HepG2 (cell line): ENCODE results near the gene BATF2. TPM values are rescaled to one million over a fixed set of nuclear protein-coding genes. Genes with fewer than 3 reads are reported as not detected.

Experiments used
- ATF5 ChIP-seq: sonication (generic); formaldehyde crosslinking; IDR thresholded peaks from 2 replicates; pipeline ENCODE4 v1.4.0; 2020; ENCODE audit warnings: mild to moderate bottlenecking, low read depth, missing genetic modification reagents
- ATF7 ChIP-seq, 2 experiments: fragments of 450-650 bp in 1 of 2; sonication (generic) in 1 of 2; formaldehyde crosslinking in 1 of 2; IDR thresholded peaks; 2 replicates each; pipeline versions ENCODE4 v1.4.0 to v1.6.1; 2016 to 2020; ENCODE audit warnings: antibody characterized with exemption in 1 of 2, mild to moderate bottlenecking in 1 of 2, missing genetic modification reagents in 1 of 2
- GATAD2A ChIP-seq: IDR thresholded peaks from 2 replicates; pipeline ENCODE4 v1.6.1; 2016
- GZF1 ChIP-seq: sonication (generic); formaldehyde crosslinking; IDR thresholded peaks from 2 replicates; pipeline ENCODE4 v1.5.1; 2020; ENCODE audit warnings: mild to moderate bottlenecking, missing genetic modification reagents
- JARID2 ChIP-seq: sonication (generic); formaldehyde crosslinking; IDR thresholded peaks from 2 replicates; pipeline ENCODE4 v1.8.1; 2023; ENCODE audit warnings: missing genetic modification reagents, inconsistent platforms; ENCODE audit not compliant: insufficient replicate concordance
- MXI1 ChIP-seq: IDR thresholded peaks from 3 replicates; pipeline ENCODE4 v1.6.1; 2012; ENCODE audit warnings: low read depth, low read length, inconsistent platforms, borderline replicate concordance
- RBM39 ChIP-seq: fragments of 200-400 bp; formaldehyde crosslinking; IDR thresholded peaks from one replicate; pipeline ENCODE4 v1.6.1; 2018; ENCODE audit warnings: antibody characterized with exemption, mild to moderate bottlenecking, low read depth, low read length; ENCODE audit not compliant: poor library complexity, severe bottlenecking
- SAP130 ChIP-seq: IDR thresholded peaks from 2 replicates; pipeline ENCODE4 v1.6.1; 2016; ENCODE audit warnings: low read depth
- SOX6 ChIP-seq, 2 experiments: fragments of 450-650 bp in 1 of 2; sonication (generic) in 1 of 2; formaldehyde crosslinking in 1 of 2; IDR thresholded peaks; 2 replicates each; pipeline versions ENCODE4 v1.4.0 to v1.6.1; 2017 to 2020; ENCODE audit warnings: antibody characterized with exemption in 1 of 2, mild to moderate bottlenecking in 1 of 2, missing genetic modification reagents in 1 of 2
- ZBTB3 ChIP-seq: sonication (generic); formaldehyde crosslinking; IDR thresholded peaks from 2 replicates; pipeline ENCODE4 v1.4.0; 2020; ENCODE audit warnings: low read depth, mild to moderate bottlenecking, moderate library complexity, missing genetic modification reagents, borderline replicate concordance
- ZEB1 ChIP-seq: IDR thresholded peaks from 2 replicates; pipeline ENCODE4 v1.6.1; 2012; ENCODE audit warnings: mild to moderate bottlenecking, low read depth, inconsistent platforms; ENCODE audit not compliant: insufficient replicate concordance
- ZMYM2 ChIP-seq: sonication (generic); formaldehyde crosslinking; IDR thresholded peaks from 2 replicates; pipeline ENCODE4 v1.8.0; 2022; ENCODE audit warnings: mild to moderate bottlenecking, missing genetic modification reagents
- ZMYM4 ChIP-seq: sonication (generic); formaldehyde crosslinking; IDR thresholded peaks from 2 replicates; pipeline ENCODE4 v1.8.1; 2023; ENCODE audit warnings: mild to moderate bottlenecking, missing genetic modification reagents
- ZNF260 ChIP-seq: sonication (generic); formaldehyde crosslinking; IDR thresholded peaks from 2 replicates; pipeline ENCODE4 v1.4.0; 2020; ENCODE audit warnings: missing genetic modification reagents, low read depth, mild to moderate bottlenecking, borderline replicate concordance
- ZNF30 ChIP-seq: sonication (generic); formaldehyde crosslinking; IDR thresholded peaks from 2 replicates; pipeline ENCODE4 v1.5.0; 2020; ENCODE audit warnings: mild to moderate bottlenecking, missing genetic modification reagents
- ZNF589 ChIP-seq: sonication (generic); formaldehyde crosslinking; conservative IDR thresholded peaks from 2 replicates; pipeline ENCODE4 v1.8.0; 2022; ENCODE audit warnings: mild to moderate bottlenecking, moderate library complexity, missing genetic modification reagents
- ZNF740 ChIP-seq: sonication (generic); formaldehyde crosslinking; IDR thresholded peaks from 2 replicates; pipeline ENCODE4 v1.4.0; 2020; ENCODE audit warnings: missing genetic modification reagents
- ZSCAN9 ChIP-seq: IDR thresholded peaks from 2 replicates; pipeline ENCODE4 v1.6.1; 2016; ENCODE audit warnings: borderline replicate concordance
- polyA plus RNA-seq, 8 experiments: library from polyadenylated mRNA; depleted of rRNA in 3 of 8; stranded (reverse) in 7 of 8; unstranded in 1 of 8; fragments of >200 nt; fragmentation: Illumina TruSeq in 4 of 8; extraction: Trizol in 4 of 8; gene quantifications; 2 replicates each; pipeline versions ENCODE4 v1.2.1 to v1.2.3, GENCODE V29; 2011 to 2016; ENCODE audit warnings: low read depth in 4 of 8, missing spikeins in 1 of 8, mixed read lengths in 1 of 8; ENCODE audit not compliant: insufficient read depth in 1 of 8
- total RNA-seq, 5 experiments: library from RNA; depleted of rRNA; stranded (reverse); fragments of >200 nt; fragmentation: Illumina TruSeq; extraction: Trizol; gene quantifications; 2 replicates each; pipeline ENCODE4 v1.2.3, GENCODE V29; 2016; ENCODE audit warnings: low read depth in 1 of 5
- TF ChIP-seq, protein P1 (sequence below), 2 experiments: IDR thresholded peaks; 2 replicates each; pipeline ENCODE4 v1.6.1; 2011 to 2012; ENCODE audit warnings: low read length in 2 of 2, borderline replicate concordance in 1 of 2, low read depth in 1 of 2, mild to moderate bottlenecking in 1 of 2, moderate library complexity in 1 of 2
- TF ChIP-seq, protein P2 (sequence below): sonication (generic); formaldehyde crosslinking; IDR thresholded peaks from 2 replicates; pipeline ENCODE4 v1.9.0; 2022; ENCODE audit warnings: low read depth, missing genetic modification reagents

The BATF2 gene
- total and polyA plus RNA-seq, 2 of the 13 experiments (the other 11 are each of a cell fraction or from before 2014, with no cell fraction given): 2.8 to 3.9 TPM

GRCh38 chr11:65013130-65013887 lies 16.5 kb upstream of the BATF2 start (continued):
- TF ChIP-seq, protein P1, sequence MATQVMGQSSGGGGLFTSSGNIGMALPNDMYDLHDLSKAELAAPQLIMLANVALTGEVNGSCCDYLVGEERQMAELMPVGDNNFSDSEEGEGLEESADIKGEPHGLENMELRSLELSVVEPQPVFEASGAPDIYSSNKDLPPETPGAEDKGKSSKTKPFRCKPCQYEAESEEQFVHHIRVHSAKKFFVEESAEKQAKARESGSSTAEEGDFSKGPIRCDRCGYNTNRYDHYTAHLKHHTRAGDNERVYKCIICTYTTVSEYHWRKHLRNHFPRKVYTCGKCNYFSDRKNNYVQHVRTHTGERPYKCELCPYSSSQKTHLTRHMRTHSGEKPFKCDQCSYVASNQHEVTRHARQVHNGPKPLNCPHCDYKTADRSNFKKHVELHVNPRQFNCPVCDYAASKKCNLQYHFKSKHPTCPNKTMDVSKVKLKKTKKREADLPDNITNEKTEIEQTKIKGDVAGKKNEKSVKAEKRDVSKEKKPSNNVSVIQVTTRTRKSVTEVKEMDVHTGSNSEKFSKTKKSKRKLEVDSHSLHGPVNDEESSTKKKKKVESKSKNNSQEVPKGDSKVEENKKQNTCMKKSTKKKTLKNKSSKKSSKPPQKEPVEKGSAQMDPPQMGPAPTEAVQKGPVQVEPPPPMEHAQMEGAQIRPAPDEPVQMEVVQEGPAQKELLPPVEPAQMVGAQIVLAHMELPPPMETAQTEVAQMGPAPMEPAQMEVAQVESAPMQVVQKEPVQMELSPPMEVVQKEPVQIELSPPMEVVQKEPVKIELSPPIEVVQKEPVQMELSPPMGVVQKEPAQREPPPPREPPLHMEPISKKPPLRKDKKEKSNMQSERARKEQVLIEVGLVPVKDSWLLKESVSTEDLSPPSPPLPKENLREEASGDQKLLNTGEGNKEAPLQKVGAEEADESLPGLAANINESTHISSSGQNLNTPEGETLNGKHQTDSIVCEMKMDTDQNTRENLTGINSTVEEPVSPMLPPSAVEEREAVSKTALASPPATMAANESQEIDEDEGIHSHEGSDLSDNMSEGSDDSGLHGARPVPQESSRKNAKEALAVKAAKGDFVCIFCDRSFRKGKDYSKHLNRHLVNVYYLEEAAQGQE (IDR thresholded peaks at IDR 0.05; ENCODE audit: borderline replicate concordance in 1 of 2, low read depth in 1 of 2, low read length in 2 of 2): no peak
- 0 out of 2 replicates have a peak, but pooled peaks have one; percentile 47 for TF ChIP-seq GZF1 (CRISPR knock-in tag)
- peak; percentile 59 for TF ChIP-seq ZEB1
- no peak for TF ChIP-seq ATF7 (IDR thresholded peaks at IDR 0.05)
- TF ChIP-seq ATF7 (CRISPR knock-in tag; IDR thresholded peaks at IDR 0.05): peak; percentile 14; the same call in 1 of the 2 replicates
- TF ChIP-seq ZNF30: 0 out of 2 replicates have a peak, but pooled peaks have one; percentile 19
- TF ChIP-seq ATF5 (CRISPR knock-in tag): no peak
- 0 out of 2 replicates have a peak, but pooled peaks have one; percentile 3 for TF ChIP-seq ZMYM4
- no peak for TF ChIP-seq ZBTB3 (CRISPR knock-in tag)
- peak; percentile 40; the same call in 1 of the 2 replicates for TF ChIP-seq GATAD2A
- TF ChIP-seq ZSCAN9 (CRISPR knock-in tag): 0 out of 2 replicates have a peak, but pooled peaks have one; percentile 8
- TF ChIP-seq ZNF260: no peak
- peak; percentile 48; the same call in 1 of the 2 replicates for TF ChIP-seq ZMYM2 (CRISPR knock-in tag)
- no peak for TF ChIP-seq ZNF740
- no peak; the same call in 2 of the 3 replicates for TF ChIP-seq MXI1
- no peak for TF ChIP-seq JARID2 (CRISPR knock-in tag)
- peak; percentile 58; the same call in 1 of the 2 replicates for TF ChIP-seq SAP130
- peak; percentile 63 for TF ChIP-seq RBM39
- TF ChIP-seq SOX6 (IDR thresholded peaks at IDR 0.05): no peak
- TF ChIP-seq SOX6 (CRISPR knock-in tag; IDR thresholded peaks at IDR 0.05): 0 out of 2 replicates have a peak, but pooled peaks have one; percentile 23
- TF ChIP-seq, protein P2, sequence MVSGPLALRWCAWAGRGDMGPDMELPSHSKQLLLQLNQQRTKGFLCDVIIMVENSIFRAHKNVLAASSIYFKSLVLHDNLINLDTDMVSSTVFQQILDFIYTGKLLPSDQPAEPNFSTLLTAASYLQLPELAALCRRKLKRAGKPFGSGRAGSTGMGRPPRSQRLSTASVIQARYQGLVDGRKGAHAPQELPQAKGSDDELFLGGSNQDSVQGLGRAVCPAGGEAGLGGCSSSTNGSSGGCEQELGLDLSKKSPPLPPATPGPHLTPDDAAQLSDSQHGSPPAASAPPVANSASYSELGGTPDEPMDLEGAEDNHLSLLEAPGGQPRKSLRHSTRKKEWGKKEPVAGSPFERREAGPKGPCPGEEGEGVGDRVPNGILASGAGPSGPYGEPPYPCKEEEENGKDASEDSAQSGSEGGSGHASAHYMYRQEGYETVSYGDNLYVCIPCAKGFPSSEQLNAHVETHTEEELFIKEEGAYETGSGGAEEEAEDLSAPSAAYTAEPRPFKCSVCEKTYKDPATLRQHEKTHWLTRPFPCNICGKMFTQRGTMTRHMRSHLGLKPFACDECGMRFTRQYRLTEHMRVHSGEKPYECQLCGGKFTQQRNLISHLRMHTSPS (CRISPR knock-in tag): no peak
- TF ChIP-seq ZNF589 (CRISPR knock-in tag): no peak; the same call in 1 of the 2 replicates
